ENCODE results near the gene PDSS2.

DNA sequence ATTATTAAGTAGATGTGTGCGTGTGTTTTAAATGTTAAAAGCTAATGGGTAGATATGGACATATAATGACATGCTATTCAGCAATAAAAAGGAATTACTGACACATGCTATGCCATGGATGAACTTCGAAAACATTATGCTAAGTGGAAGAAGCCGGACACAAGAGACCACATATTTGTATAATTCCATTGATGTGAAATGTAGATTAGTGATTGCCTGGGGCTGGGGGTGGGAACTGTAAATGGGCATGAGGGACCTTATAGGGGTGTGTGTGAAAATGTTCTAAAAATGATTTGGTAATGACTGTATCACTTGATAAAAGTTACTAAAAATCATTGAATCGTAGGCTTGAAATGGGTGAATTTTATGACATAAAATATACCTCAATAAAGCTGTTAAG is 239.5 kb downstream of the PDSS2 start:
- no peak for TF ChIP-seq CTCF (IDR thresholded peaks at IDR 0.05)
- TF ChIP-seq ZFX (IDR thresholded peaks at IDR 0.05; ENCODE audit: borderline replicate concordance), result no peak

Data from 22Rv1 (cell line).